Measurements from ENCODE around the gene PPFIA4. TPM values are rescaled to one million over a fixed set of nuclear protein-coding genes. Genes with fewer than 3 reads are reported as not detected.

Gene PPFIA4
- 2.6 TPM for polyA plus RNA-seq (2013, experiment 1 of 2)
- polyA plus RNA-seq (2013, experiment 2 of 2), result 2.8 TPM

DNA sequence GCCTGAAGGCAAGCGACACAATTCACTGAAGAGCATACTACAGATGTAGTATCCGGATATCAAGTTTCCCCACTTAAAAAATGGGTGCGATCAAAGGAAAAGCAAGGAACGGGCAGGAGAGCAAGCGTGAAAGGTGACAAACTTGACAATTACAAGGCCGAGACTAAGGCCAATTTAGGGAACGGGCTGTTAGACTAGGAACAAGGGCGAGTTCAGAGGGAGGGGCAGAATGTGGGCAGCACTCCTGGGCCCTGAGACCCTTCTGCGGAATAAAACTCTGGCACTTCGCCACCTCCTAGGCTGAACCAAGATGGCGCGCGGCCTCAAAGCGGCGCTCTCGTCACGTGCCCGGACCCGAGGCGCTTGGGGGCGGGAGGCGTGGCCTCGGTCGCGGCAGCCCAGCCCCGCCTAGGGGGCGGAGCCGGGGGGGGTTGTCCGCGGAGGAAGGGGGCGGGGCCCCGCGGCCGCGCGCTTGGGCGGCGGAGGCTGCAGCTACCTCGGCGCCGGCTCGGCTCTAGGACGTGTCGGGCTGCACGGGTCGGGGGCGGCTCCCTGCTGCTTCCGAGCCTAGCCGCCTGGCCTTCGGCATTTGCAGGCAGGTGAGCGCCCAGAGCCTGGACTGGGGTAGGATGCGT is at the start of gene PPFIA4:
Gene PPFIA4 (plus strand): TSS at position 461 of the 635 bp plus-strand sequence. CDS start 12,518 bp downstream, outside the sequence.
- Histone ChIP-seq H2AFZ (ENCODE audit: low read length) (peak within 1 kb of the TSS; percentile 93), H2BK15ac (ENCODE audit: low read length) (peak within 1 kb of the TSS; percentile 41), H3K27me3 (ENCODE audit: control insufficient read depth in 3 of 3, insufficient read depth in 3 of 3, low read depth in 1 of 3, low read length in 3 of 3) (peaks cover 0 to 48% (median 21%) of the 10 kb centered on the region in 3 experiments), H3K4ac (ENCODE audit: low read length) (peak within 1 kb of the TSS; percentile 69), H4K91ac (ENCODE audit: low read depth, low read length, poor library complexity) (no peak within 1 kb of the TSS), H3K14ac (ENCODE audit: low read length) (peak within 1 kb of the TSS; percentile 51), H3K9me3 (replicated peaks in 1 of 2; ENCODE audit: control insufficient read depth in 2 of 2, insufficient read depth in 1 of 2, low read depth in 1 of 2, low read length in 2 of 2) (peaks cover 0 to 8% of the 10 kb centered on the region in 2 donors), H2AK5ac (ENCODE audit: low read depth, low read length) (peak within 1 kb of the TSS; percentile 40), H3K4me2 (ENCODE audit: insufficient read depth, low read length, poor library complexity, severe bottlenecking) (peak within 1 kb of the TSS; percentile 98), H3K79me1 (ENCODE audit: low read depth, low read length) (no peaks in the 10 kb centered on the region), H2BK120ac (ENCODE audit: low read depth, low read length) (no peak within 1 kb of the TSS), H3K9ac (ENCODE audit: low read depth, low read length, poor library complexity) (peak within 1 kb of the TSS; percentile 91), H4K8ac (ENCODE audit: low read depth, low read length) (peak within 1 kb of the TSS; percentile 87), H3K36me3 (replicated peaks in 1 of 2; ENCODE audit: control insufficient read depth in 2 of 2, insufficient read depth in 2 of 2, low read length in 2 of 2) (peaks cover 6 to 41% of the 10 kb centered on the region in 2 donors), H3K18ac (ENCODE audit: low read length) (peak within 1 kb of the TSS; percentile 97), H3K4me3 (ENCODE audit: low read length in 2 of 2) (peak within 1 kb of the TSS; percentile 39 to 81), H3K27ac (replicated peaks; ENCODE audit: low read length) (no peak within 1 kb of the TSS), H2BK12ac (ENCODE audit: low read length) (peak within 1 kb of the TSS; percentile 42), H2BK5ac (ENCODE audit: low read length) (peak within 1 kb of the TSS; percentile 27), H3K23ac (ENCODE audit: low read depth, low read length, poor library complexity) (peak within 1 kb of the TSS; percentile 12), H3K4me1 (ENCODE audit: control insufficient read depth in 2 of 2, insufficient read depth in 1 of 2, low read depth in 1 of 2, low read length in 2 of 2) (peaks cover 3 to 4% of the 10 kb centered on the region in 2 donors)
- WGBS, 2 donors (ENCODE audit: extremely low coverage in 2 of 2, insufficient read length in 2 of 2, insufficient replicate concordance in 1 of 2), result no CpG with 5 or more reads among the region's 52 CpGs
- peak; percentile 82 for DNase-seq (ENCODE audit: low spot score)

DNA sequence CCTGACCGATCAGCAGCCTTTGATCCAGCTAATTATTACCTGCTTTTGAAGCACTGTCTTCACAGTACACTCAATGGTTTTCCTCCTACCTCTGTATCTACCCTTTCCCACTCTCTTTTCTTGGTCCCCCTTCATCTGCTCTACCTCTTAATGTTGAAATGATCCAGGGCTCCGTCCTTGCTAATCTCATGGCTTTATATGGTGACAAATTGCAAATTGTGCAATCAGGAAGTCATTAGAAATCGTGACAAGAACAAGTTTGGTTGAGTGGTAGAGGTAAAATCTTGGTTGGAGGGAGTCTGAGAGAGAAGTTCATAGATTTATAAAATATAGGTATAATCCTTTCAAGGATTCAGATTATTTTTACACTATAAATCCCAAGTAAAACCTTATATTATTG is 49.7 kb upstream of the PPFIA4 start:
- Histone ChIP-seq H3K27me3 (ENCODE audit: control insufficient read depth in 3 of 3, insufficient read depth in 3 of 3, low read depth in 1 of 3, low read length in 3 of 3) (peaks cover 0 to 69% (median 2%) of the 10 kb centered on the region in 3 experiments), H3K9ac (ENCODE audit: low read depth, low read length, poor library complexity) (no peak overlapping the region), H3K14ac (ENCODE audit: low read length) (no peak overlapping the region), H2BK5ac (ENCODE audit: low read length) (no peak overlapping the region), H2BK15ac (ENCODE audit: low read length) (no peak overlapping the region), H4K91ac (ENCODE audit: low read depth, low read length, poor library complexity) (no peak overlapping the region), H3K9me3 (replicated peaks in 1 of 2; ENCODE audit: control insufficient read depth in 2 of 2, insufficient read depth in 1 of 2, low read depth in 1 of 2, low read length in 2 of 2) (no peaks in the 10 kb centered on the region), H3K4ac (ENCODE audit: low read length) (no peak overlapping the region), H3K4me2 (ENCODE audit: insufficient read depth, low read length, poor library complexity, severe bottlenecking) (no peak overlapping the region), H3K18ac (ENCODE audit: low read length) (no peak overlapping the region), H4K8ac (ENCODE audit: low read depth, low read length) (no peak overlapping the region), H2BK12ac (ENCODE audit: low read length) (no peak overlapping the region), H3K27ac (replicated peaks; ENCODE audit: low read length) (no peak overlapping the region), H3K4me3 (ENCODE audit: low read length in 2 of 2) (no peak overlapping the region), H3K36me3 (replicated peaks in 1 of 2; ENCODE audit: control insufficient read depth in 2 of 2, insufficient read depth in 2 of 2, low read length in 2 of 2) (no peaks in the 10 kb centered on the region), H3K79me1 (ENCODE audit: low read depth, low read length) (no peaks in the 10 kb centered on the region), H2AK5ac (ENCODE audit: low read depth, low read length) (no peak overlapping the region), H2AFZ (ENCODE audit: low read length) (no peak overlapping the region), H3K23ac (ENCODE audit: low read depth, low read length, poor library complexity) (no peak overlapping the region), H3K4me1 (ENCODE audit: control insufficient read depth in 2 of 2, insufficient read depth in 1 of 2, low read depth in 1 of 2, low read length in 2 of 2) (no peaks in the 10 kb centered on the region), H2BK120ac (ENCODE audit: low read depth, low read length) (no peak overlapping the region)
- no CpG with 5 or more reads among the region's 3 CpGs for WGBS, 2 donors (ENCODE audit: extremely low coverage in 2 of 2, insufficient read length in 2 of 2, insufficient replicate concordance in 1 of 2)
- no peak for DNase-seq (ENCODE audit: low spot score)

DNA sequence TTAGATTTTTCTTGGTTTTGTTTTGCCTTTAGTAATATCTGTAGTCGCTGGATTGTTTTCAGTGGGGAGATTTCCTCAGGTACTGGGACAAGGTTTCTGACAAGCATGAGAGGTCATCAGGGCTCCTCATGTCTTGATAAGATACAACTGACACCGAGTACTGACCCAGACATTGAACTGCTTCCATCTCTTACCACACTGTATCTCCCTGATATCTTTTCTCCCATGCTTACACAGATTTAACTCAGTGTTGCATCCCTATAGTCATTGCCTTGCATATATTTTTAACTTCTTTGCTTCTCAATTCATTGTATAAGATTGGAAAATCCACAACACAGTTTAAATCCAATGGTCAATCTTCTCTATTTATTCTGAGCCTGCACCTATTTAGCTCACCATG is 46.8 kb upstream of the PPFIA4 start:
- Histone ChIP-seq H3K9ac (ENCODE audit: low read depth, low read length, poor library complexity) (no peak overlapping the region), H3K4me1 (ENCODE audit: control insufficient read depth in 2 of 2, insufficient read depth in 1 of 2, low read depth in 1 of 2, low read length in 2 of 2) (no peaks in the 10 kb centered on the region), H3K4ac (ENCODE audit: low read length) (no peak overlapping the region), H2BK12ac (ENCODE audit: low read length) (no peak overlapping the region), H4K8ac (ENCODE audit: low read depth, low read length) (no peak overlapping the region), H3K14ac (ENCODE audit: low read length) (no peak overlapping the region), H2AFZ (ENCODE audit: low read length) (no peak overlapping the region), H3K27ac (replicated peaks; ENCODE audit: low read length) (no peak overlapping the region), H3K9me3 (replicated peaks in 1 of 2; ENCODE audit: control insufficient read depth in 2 of 2, insufficient read depth in 1 of 2, low read depth in 1 of 2, low read length in 2 of 2) (no peaks in the 10 kb centered on the region), H3K23ac (ENCODE audit: low read depth, low read length, poor library complexity) (no peak overlapping the region), H3K18ac (ENCODE audit: low read length) (no peak overlapping the region), H3K27me3 (ENCODE audit: control insufficient read depth in 3 of 3, insufficient read depth in 3 of 3, low read depth in 1 of 3, low read length in 3 of 3) (peaks cover 0 to 63% (median 2%) of the 10 kb centered on the region in 3 experiments), H2BK5ac (ENCODE audit: low read length) (no peak overlapping the region), H2AK5ac (ENCODE audit: low read depth, low read length) (no peak overlapping the region), H2BK120ac (ENCODE audit: low read depth, low read length) (no peak overlapping the region), H3K4me3 (ENCODE audit: low read length in 2 of 2) (no peak overlapping the region), H3K79me1 (ENCODE audit: low read depth, low read length) (no peaks in the 10 kb centered on the region), H3K36me3 (replicated peaks in 1 of 2; ENCODE audit: control insufficient read depth in 2 of 2, insufficient read depth in 2 of 2, low read length in 2 of 2) (no peaks in the 10 kb centered on the region), H2BK15ac (ENCODE audit: low read length) (no peak overlapping the region), H3K4me2 (ENCODE audit: insufficient read depth, low read length, poor library complexity, severe bottlenecking) (no peak overlapping the region), H4K91ac (ENCODE audit: low read depth, low read length, poor library complexity) (no peak overlapping the region)
- no peak for DNase-seq (ENCODE audit: low spot score)
- no CpG with 5 or more reads among the region's 2 CpGs for WGBS, 2 donors (ENCODE audit: extremely low coverage in 2 of 2, insufficient read length in 2 of 2, insufficient replicate concordance in 1 of 2)

DNA sequence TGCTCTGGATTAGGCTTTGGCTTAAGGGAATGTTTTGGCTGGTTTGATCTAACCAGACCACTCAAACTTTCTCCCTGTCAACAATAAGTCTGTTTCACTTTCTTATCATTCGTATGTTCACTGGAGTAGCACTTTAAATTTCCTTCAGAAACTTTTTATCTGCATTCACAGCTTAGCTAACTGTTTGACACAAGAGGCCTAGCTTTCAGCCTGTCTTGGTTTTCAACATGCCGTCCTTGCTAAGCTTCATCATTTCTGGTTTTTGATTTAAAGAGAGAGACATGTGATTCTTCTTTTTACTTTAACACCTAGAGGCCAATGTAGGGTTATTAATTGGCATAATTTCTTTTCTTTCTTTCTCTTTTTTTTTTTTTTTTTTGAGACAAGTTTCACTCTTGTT is 44.4 kb upstream of the PPFIA4 start:
- no peak overlapping the region for H2AK5ac ChIP-seq (ENCODE audit: low read depth, low read length)
- no peaks in the 10 kb centered on the region for H3K4me1 ChIP-seq (ENCODE audit: control insufficient read depth in 2 of 2, insufficient read depth in 1 of 2, low read depth in 1 of 2, low read length in 2 of 2)
- H3K14ac ChIP-seq (ENCODE audit: low read length), result no peak overlapping the region
- H3K9ac ChIP-seq (ENCODE audit: low read depth, low read length, poor library complexity), result no peak overlapping the region
- no peak overlapping the region for H3K4me3 ChIP-seq (ENCODE audit: low read length in 2 of 2)
- H2BK5ac ChIP-seq (ENCODE audit: low read length), result no peak overlapping the region
- H4K91ac ChIP-seq (ENCODE audit: low read depth, low read length, poor library complexity), result no peak overlapping the region
- no CpG with 5 or more reads among the region's 2 CpGs for whole genome bisulfite sequencing, 2 donors (ENCODE audit: extremely low coverage in 2 of 2, insufficient read length in 2 of 2, insufficient replicate concordance in 1 of 2)
- no peaks in the 10 kb centered on the region for H3K9me3 ChIP-seq (replicated peaks in 1 of 2; ENCODE audit: control insufficient read depth in 2 of 2, insufficient read depth in 1 of 2, low read depth in 1 of 2, low read length in 2 of 2)
- H3K27ac ChIP-seq (replicated peaks; ENCODE audit: low read length), result no peak overlapping the region
- no peaks in the 10 kb centered on the region for H3K36me3 ChIP-seq (replicated peaks in 1 of 2; ENCODE audit: control insufficient read depth in 2 of 2, insufficient read depth in 2 of 2, low read length in 2 of 2)
- no peak overlapping the region for H3K18ac ChIP-seq (ENCODE audit: low read length)
- H3K27me3 ChIP-seq (ENCODE audit: control insufficient read depth in 3 of 3, insufficient read depth in 3 of 3, low read depth in 1 of 3, low read length in 3 of 3), result peaks cover 0 to 48% (median 1%) of the 10 kb centered on the region in 3 experiments
- no peak overlapping the region for H2BK12ac ChIP-seq (ENCODE audit: low read length)
- H3K4me2 ChIP-seq (ENCODE audit: insufficient read depth, low read length, poor library complexity, severe bottlenecking), result no peak overlapping the region
- H2BK120ac ChIP-seq (ENCODE audit: low read depth, low read length), result no peak overlapping the region
- H3K23ac ChIP-seq (ENCODE audit: low read depth, low read length, poor library complexity), result no peak overlapping the region
- DNase-seq (ENCODE audit: low spot score), result no peak
- H4K8ac ChIP-seq (ENCODE audit: low read depth, low read length), result no peak overlapping the region
- H2BK15ac ChIP-seq (ENCODE audit: low read length), result no peak overlapping the region
- H3K79me1 ChIP-seq (ENCODE audit: low read depth, low read length), result no peaks in the 10 kb centered on the region
- H3K4ac ChIP-seq (ENCODE audit: low read length), result no peak overlapping the region
- no peak overlapping the region for H2AFZ ChIP-seq (ENCODE audit: low read length)

Measured in neuronal stem cell (in vitro differentiated cells).